Activated CD4-positive, alpha-beta T cell treated with anti-CD3 and anti-CD28 coated beads, Interleukin-2, amount 50 U/mL, for 48 hours (primary cell): Measurements from ENCODE around the gene MOG.

Source experiments
- DNase-seq, 2 experiments: peaks; one replicate each; pipeline ENCODE4 v3.0.0-alpha.2; 2020

The MOG gene

GRCh38 chr6:29678114-29678513, 21.2 kb downstream of the MOG start:
- DNase-seq: no peak

- no peak for DNase-seq
These were observed 23.1 kb downstream of the MOG start for GRCh38 chr6:29679962-29680361.

GRCh38 chr6:29680416-29680815, 23.5 kb downstream of the MOG start:
- no peak for DNase-seq

GRCh38 chr6:29680904-29681303, 24.0 kb downstream of the MOG start, which contains the start of gene ZFP57:
ZFP57 (minus strand) TSS chr6:29681152; CDS start chr6:29677003, 4,149 bp downstream.
- DNase-seq: no peak

- no peak for DNase-seq
These were observed 24.9 kb downstream of the MOG start for GRCh38 chr6:29681811-29682210.

GRCh38 chr6:29685718-29686326, 28.9 kb downstream of the MOG start:
- DNase-seq: no peak

GRCh38 chr6:29694637-29695036, 37.7 kb downstream of the MOG start:
- no peak for DNase-seq

GRCh38 chr6:29696147-29697125, 39.5 kb downstream of the MOG start:
- no peak for DNase-seq

- DNase-seq: peak; percentile 87 to 90
These were observed 45.7 kb downstream of the MOG start for GRCh38 chr6:29702519-29703103.

GRCh38 chr6:29705389-29706231, 48.7 kb downstream of the MOG start:
- no peak for DNase-seq

- peak in 1 of 2 experiments; percentile 48 for DNase-seq
These were observed 51.7 kb downstream of the MOG start for GRCh38 chr6:29708432-29709179.

- DNase-seq: no peak
These were observed 52.3 kb downstream of the MOG start for GRCh38 chr6:29709188-29709587.

GRCh38 chr6:29710281-29710941, 53.5 kb downstream of the MOG start:
- no peak for DNase-seq

GRCh38 chr6:29720863-29721262, 64.0 kb downstream of the MOG start:
- no peak for DNase-seq
